ENCODE data around the gene KCNG2.

The KCNG2 gene

GRCh38 chr18:79794846-79795245, 2.9 kb upstream of the KCNG2 start:
- no CpG with 5 or more reads among the region's 17 CpGs for WGBS (ENCODE audit: extremely low coverage, insufficient coverage, insufficient read length)
- Histone ChIP-seq H2BK12ac (ENCODE audit: low read length) (no peak overlapping the region), H3K79me2 (ENCODE audit: control insufficient read depth, insufficient read depth, low read length, poor library complexity) (no peaks in the 10 kb centered on the region), H3K27ac (ENCODE audit: low read depth, low read length) (no peak overlapping the region), H3K9me3 (ENCODE audit: insufficient read depth, low read depth, low read length) (peaks cover 4% of the 10 kb centered on the region), H3K18ac (ENCODE audit: low read length) (no peak overlapping the region), H4K8ac (ENCODE audit: low read depth, low read length) (no peak overlapping the region), H2AK5ac (ENCODE audit: low read length) (no peak overlapping the region), H4K91ac (ENCODE audit: low read depth, low read length) (no peak overlapping the region), H3K9ac (ENCODE audit: low read length) (no peak overlapping the region), H3K14ac (ENCODE audit: low read length) (no peak overlapping the region), H2AFZ (ENCODE audit: insufficient read depth, low read length, poor library complexity) (no peak overlapping the region), H3K4ac (ENCODE audit: low read depth, low read length) (no peak overlapping the region), H3K23ac (ENCODE audit: low read length) (no peak overlapping the region), H3K4me1 (ENCODE audit: control insufficient read depth in 1 of 2, insufficient read depth in 2 of 2, low read length in 2 of 2) (peaks cover 0 to 5% of the 10 kb centered on the region in 2 experiments), H2BK120ac (ENCODE audit: insufficient read depth, low read length, poor library complexity) (no peak overlapping the region), H3K79me1 (ENCODE audit: low read length) (no peaks in the 10 kb centered on the region), H2BK5ac (ENCODE audit: low read depth, low read length, poor library complexity) (no peak overlapping the region), H3K4me2 (ENCODE audit: low read length) (no peak overlapping the region), H3K4me3 (ENCODE audit: low read depth, low read length) (no peak overlapping the region), H3K36me3 (ENCODE audit: control insufficient read depth in 1 of 2, insufficient read depth in 2 of 2, low read length in 2 of 2) (no peaks in the 10 kb centered on the region), H4K12ac (ENCODE audit: low read depth, low read length) (no peak overlapping the region), H3K27me3 (ENCODE audit: insufficient read depth, low read length) (peaks cover 35% of the 10 kb centered on the region)
- no peak for DNase-seq

DNA sequence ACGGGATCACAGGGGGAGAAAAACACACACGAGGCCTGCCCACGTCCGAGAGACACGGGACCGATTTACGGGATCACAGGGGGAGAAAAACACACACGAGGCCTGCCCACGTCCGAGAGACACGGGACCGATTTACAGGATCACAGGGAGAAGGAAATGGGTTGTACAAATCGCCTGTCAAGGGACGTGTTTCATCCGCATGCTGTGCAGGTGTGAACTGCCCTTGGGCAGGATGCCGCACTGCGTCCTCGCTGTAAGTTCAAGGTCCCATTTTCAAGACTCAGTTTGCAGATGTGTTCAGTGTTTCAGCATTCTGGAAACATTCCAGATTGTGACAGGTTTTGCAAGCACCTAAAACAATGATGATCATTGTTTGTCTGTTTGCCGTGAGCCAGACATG, 2.3 kb upstream of the KCNG2 start:
- Histone ChIP-seq H3K9me3 (ENCODE audit: insufficient read depth, low read depth, low read length) (peaks cover 4% of the 10 kb centered on the region), H3K9ac (ENCODE audit: low read length) (no peak overlapping the region), H4K91ac (ENCODE audit: low read depth, low read length) (no peak overlapping the region), H4K12ac (ENCODE audit: low read depth, low read length) (no peak overlapping the region), H2AK5ac (ENCODE audit: low read length) (no peak overlapping the region), H3K18ac (ENCODE audit: low read length) (no peak overlapping the region), H3K79me2 (ENCODE audit: control insufficient read depth, insufficient read depth, low read length, poor library complexity) (no peaks in the 10 kb centered on the region), H2BK120ac (ENCODE audit: insufficient read depth, low read length, poor library complexity) (no peak overlapping the region), H3K4me1 (ENCODE audit: control insufficient read depth in 1 of 2, insufficient read depth in 2 of 2, low read length in 2 of 2) (peaks cover 0 to 5% of the 10 kb centered on the region in 2 experiments), H3K27me3 (ENCODE audit: insufficient read depth, low read length) (peaks cover 37% of the 10 kb centered on the region), H3K23ac (ENCODE audit: low read length) (no peak overlapping the region), H3K4me2 (ENCODE audit: low read length) (no peak overlapping the region), H3K36me3 (ENCODE audit: control insufficient read depth in 1 of 2, insufficient read depth in 2 of 2, low read length in 2 of 2) (no peaks in the 10 kb centered on the region), H2BK12ac (ENCODE audit: low read length) (no peak overlapping the region), H3K79me1 (ENCODE audit: low read length) (no peaks in the 10 kb centered on the region), H4K8ac (ENCODE audit: low read depth, low read length) (no peak overlapping the region), H2AFZ (ENCODE audit: insufficient read depth, low read length, poor library complexity) (no peak overlapping the region), H3K27ac (ENCODE audit: low read depth, low read length) (no peak overlapping the region), H3K4ac (ENCODE audit: low read depth, low read length) (no peak overlapping the region), H3K4me3 (ENCODE audit: low read depth, low read length) (no peak overlapping the region), H2BK5ac (ENCODE audit: low read depth, low read length, poor library complexity) (no peak overlapping the region), H3K14ac (ENCODE audit: low read length) (no peak overlapping the region)
- no CpG with 5 or more reads among the region's 19 CpGs for WGBS (ENCODE audit: extremely low coverage, insufficient coverage, insufficient read length)
- no peak for DNase-seq

GRCh38 chr18:79796016-79796415, 1.7 kb upstream of the KCNG2 start:
- Histone ChIP-seq H3K4ac (ENCODE audit: low read depth, low read length) (no peak overlapping the region), H3K79me1 (ENCODE audit: low read length) (no peaks in the 10 kb centered on the region), H2BK120ac (ENCODE audit: insufficient read depth, low read length, poor library complexity) (no peak overlapping the region), H3K36me3 (ENCODE audit: control insufficient read depth in 1 of 2, insufficient read depth in 2 of 2, low read length in 2 of 2) (no peaks in the 10 kb centered on the region), H4K91ac (ENCODE audit: low read depth, low read length) (no peak overlapping the region), H4K12ac (ENCODE audit: low read depth, low read length) (no peak overlapping the region), H3K4me3 (ENCODE audit: low read depth, low read length) (no peak overlapping the region), H3K9ac (ENCODE audit: low read length) (no peak overlapping the region), H2BK5ac (ENCODE audit: low read depth, low read length, poor library complexity) (no peak overlapping the region), H3K14ac (ENCODE audit: low read length) (no peak overlapping the region), H2AFZ (ENCODE audit: insufficient read depth, low read length, poor library complexity) (no peak overlapping the region), H3K23ac (ENCODE audit: low read length) (no peak overlapping the region), H2AK5ac (ENCODE audit: low read length) (no peak overlapping the region), H3K9me3 (ENCODE audit: insufficient read depth, low read depth, low read length) (peaks cover 4% of the 10 kb centered on the region), H3K27me3 (ENCODE audit: insufficient read depth, low read length) (peaks cover 39% of the 10 kb centered on the region), H3K18ac (ENCODE audit: low read length) (no peak overlapping the region), H3K4me1 (ENCODE audit: control insufficient read depth in 1 of 2, insufficient read depth in 2 of 2, low read length in 2 of 2) (peaks cover 0 to 5% of the 10 kb centered on the region in 2 experiments), H4K8ac (ENCODE audit: low read depth, low read length) (no peak overlapping the region), H2BK12ac (ENCODE audit: low read length) (no peak overlapping the region), H3K79me2 (ENCODE audit: control insufficient read depth, insufficient read depth, low read length, poor library complexity) (no peaks in the 10 kb centered on the region), H3K4me2 (ENCODE audit: low read length) (no peak overlapping the region), H3K27ac (ENCODE audit: low read depth, low read length) (no peak overlapping the region)
- no CpG with 5 or more reads among the region's 7 CpGs for WGBS (ENCODE audit: extremely low coverage, insufficient coverage, insufficient read length)
- DNase-seq = no peak

DNA sequence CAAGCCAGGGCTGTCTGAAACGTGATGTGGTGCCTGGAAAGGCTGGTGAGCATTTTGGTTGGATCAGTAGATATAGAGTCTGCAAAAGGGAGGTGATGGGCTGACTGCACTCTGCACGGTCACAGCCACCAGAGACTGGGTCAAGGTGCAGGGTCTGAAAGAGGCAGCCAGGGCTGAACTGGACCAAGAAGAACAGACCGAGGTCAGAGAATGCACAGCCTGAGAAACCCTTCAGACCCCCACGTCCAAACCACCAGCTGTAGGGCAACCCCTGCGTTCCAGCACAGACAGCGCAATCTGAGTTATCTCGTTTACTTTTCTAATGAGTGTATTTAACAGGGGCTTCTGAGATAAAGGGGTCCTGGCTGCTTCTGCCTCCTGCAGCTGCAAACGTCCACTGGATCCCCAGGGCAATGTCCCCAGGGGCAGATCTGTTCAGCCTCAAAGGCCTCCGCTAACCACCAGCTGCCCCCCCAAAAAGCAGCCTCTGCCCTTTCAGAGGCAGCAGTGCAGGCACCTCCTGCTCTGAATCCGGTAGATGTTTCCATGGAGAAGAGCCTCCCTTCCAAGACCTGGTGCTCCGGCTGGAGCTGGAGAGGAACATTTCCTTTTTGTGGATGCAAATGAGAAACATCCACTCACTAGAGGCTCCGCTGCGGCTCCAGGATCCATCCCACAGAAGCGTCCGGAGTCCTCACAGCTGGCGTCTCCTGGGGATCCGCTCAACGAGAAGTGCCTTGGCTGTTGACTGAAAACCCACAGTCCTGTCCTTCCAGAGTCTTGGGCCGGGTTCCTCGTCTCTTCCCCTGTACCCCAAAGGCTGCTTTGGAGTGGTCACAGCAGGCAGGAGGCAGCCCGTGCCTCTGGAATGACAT, 970 bp upstream of the KCNG2 start:
- Histone ChIP-seq H3K9me3 (ENCODE audit: insufficient read depth, low read depth, low read length) (peaks cover 4% of the 10 kb centered on the region), H2AFZ (ENCODE audit: insufficient read depth, low read length, poor library complexity) (no peak overlapping the region), H3K27me3 (ENCODE audit: insufficient read depth, low read length) (peaks cover 39% of the 10 kb centered on the region), H3K4ac (ENCODE audit: low read depth, low read length) (no peak overlapping the region), H2AK5ac (ENCODE audit: low read length) (no peak overlapping the region), H4K91ac (ENCODE audit: low read depth, low read length) (no peak overlapping the region), H3K27ac (ENCODE audit: low read depth, low read length) (no peak overlapping the region), H3K36me3 (ENCODE audit: control insufficient read depth in 1 of 2, insufficient read depth in 2 of 2, low read length in 2 of 2) (no peaks in the 10 kb centered on the region), H3K9ac (ENCODE audit: low read length) (no peak overlapping the region), H3K4me3 (ENCODE audit: low read depth, low read length) (no peak overlapping the region), H3K18ac (ENCODE audit: low read length) (no peak overlapping the region), H4K12ac (ENCODE audit: low read depth, low read length) (no peak overlapping the region), H3K79me2 (ENCODE audit: control insufficient read depth, insufficient read depth, low read length, poor library complexity) (no peaks in the 10 kb centered on the region), H3K79me1 (ENCODE audit: low read length) (no peaks in the 10 kb centered on the region), H2BK12ac (ENCODE audit: low read length) (no peak overlapping the region), H2BK120ac (ENCODE audit: insufficient read depth, low read length, poor library complexity) (no peak overlapping the region), H3K4me2 (ENCODE audit: low read length) (no peak overlapping the region), H4K8ac (ENCODE audit: low read depth, low read length) (no peak overlapping the region), H3K4me1 (ENCODE audit: control insufficient read depth in 1 of 2, insufficient read depth in 2 of 2, low read length in 2 of 2) (peaks cover 0 to 3% of the 10 kb centered on the region in 2 experiments), H3K23ac (ENCODE audit: low read length) (no peak overlapping the region), H2BK5ac (ENCODE audit: low read depth, low read length, poor library complexity) (no peak overlapping the region), H3K14ac (ENCODE audit: low read length) (no peak overlapping the region)
- DNase-seq = no peak
- WGBS (ENCODE audit: extremely low coverage, insufficient coverage, insufficient read length) = no CpG with 5 or more reads among the region's 21 CpGs

All from trophoblast cell (in vitro differentiated cells and primary cell).